ENCODE measurements around the gene OSBPL3. TPM values are rescaled to one million over a fixed set of nuclear protein-coding genes. Genes with fewer than 3 reads are reported as not detected.

The OSBPL3 gene
- polyA plus RNA-seq, 1 donor (not counting 4 experiments of a cell fraction or from before 2014, with no cell fraction given): 34.0 TPM

DNA sequence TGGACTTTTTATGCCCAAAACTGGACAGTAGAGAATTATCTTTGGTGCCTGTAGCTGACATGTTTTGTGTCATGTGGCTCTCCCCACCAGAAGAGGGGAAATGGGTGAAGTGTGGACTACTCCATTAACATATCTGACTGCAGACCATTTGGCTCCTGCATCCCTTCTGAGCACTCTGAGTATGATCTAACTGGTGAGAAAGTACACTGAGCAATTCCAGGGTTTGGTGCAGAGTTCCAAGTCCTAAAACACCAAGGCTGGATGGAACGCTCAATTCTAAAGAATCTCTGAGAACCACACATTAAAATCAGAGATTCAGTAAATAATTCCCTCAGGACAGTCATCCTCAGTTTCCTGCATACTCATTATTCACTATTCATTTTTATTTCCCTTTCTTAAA, 22.8 kb upstream of the OSBPL3 start:
- Histone ChIP-seq H3K4me2 (ENCODE audit: control insufficient read depth, extremely low read depth, insufficient read depth, low read depth, low read length) (no peak overlapping the region), H2AFZ (ENCODE audit: control insufficient read depth, low read length) (no peak overlapping the region)
- dilution Hi-C loops (cut with MboI; ENCODE audit: extremely low pct_ligation_motif_present, low sequenced_read_pairs): no loop called here

DNA sequence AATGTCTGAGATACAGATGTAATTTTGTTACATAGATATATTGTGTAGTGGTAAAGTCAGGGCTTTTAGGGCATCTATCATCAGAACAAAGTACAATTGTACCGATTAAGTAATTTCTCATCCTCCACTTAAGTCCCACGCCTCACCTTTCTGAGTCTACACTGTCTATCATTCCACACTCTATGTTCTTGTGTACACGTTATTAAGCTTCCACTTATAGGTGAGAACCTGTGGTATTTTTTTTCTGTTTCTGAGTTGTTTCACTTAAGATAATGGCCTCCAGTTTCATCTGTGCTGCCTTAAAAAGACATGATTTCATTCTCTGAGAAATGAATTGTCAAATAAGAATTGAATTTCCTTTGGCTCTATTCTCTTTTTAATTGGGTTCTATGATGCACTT, 15.5 kb upstream of the OSBPL3 start:
- H3K9me3 ChIP-seq (ENCODE audit: control insufficient read depth, low read depth, low read length): no peaks in the 10 kb centered on the region
- no peak overlapping the region for H2AFZ ChIP-seq (ENCODE audit: control insufficient read depth, low read length)
- H3K4me2 ChIP-seq (ENCODE audit: control insufficient read depth, extremely low read depth, insufficient read depth, low read depth, low read length): no peak overlapping the region
- no peaks in the 10 kb centered on the region for H3K9me1 ChIP-seq (ENCODE audit: control insufficient read depth, extremely low read depth, insufficient read depth, low read length)
- H3K36me3 ChIP-seq (ENCODE audit: control insufficient read depth in 2 of 2, extremely low read depth in 1 of 2, insufficient read depth in 2 of 2, low read length in 2 of 2): no peaks in the 10 kb centered on the region
- no peaks in the 10 kb centered on the region for H4K20me1 ChIP-seq (ENCODE audit: control insufficient read depth, extremely low read depth, insufficient read depth, low read length)
- no peaks in the 10 kb centered on the region for H3K79me2 ChIP-seq (ENCODE audit: control insufficient read depth, insufficient read depth, low read length)
- DNase-seq (ENCODE audit: low read depth, low spot score) (no peak), FAIRE-seq (no peak)
- no peaks in the 10 kb centered on the region for H3K27me3 ChIP-seq (ENCODE audit: control insufficient read depth, extremely low read depth, insufficient read depth, low read length)
- TF ChIP-seq CTCF (optimal IDR thresholded peaks at IDR 0.05 in 1 of 3, IDR thresholded peaks at IDR 0.05 in 1 of 3, conservative IDR thresholded peaks at IDR 0.05 in 1 of 3; ENCODE audit: extremely low read depth in 1 of 3, insufficient read depth in 2 of 3, low read length in 3 of 3) (no peak), EZH2 (IDR thresholded peaks at IDR 0.05; ENCODE audit: low read length) (no peak)
- no peak overlapping the region for H3K27ac ChIP-seq (ENCODE audit: control insufficient read depth, insufficient read depth, low read length)
- no peak overlapping the region for H3K4me3 ChIP-seq (ENCODE audit: control insufficient read depth in 2 of 3, extremely low read depth in 1 of 3, insufficient read depth in 2 of 3, low read depth in 1 of 3, low read length in 3 of 3)
- dilution Hi-C loops (cut with MboI; ENCODE audit: extremely low pct_ligation_motif_present, low sequenced_read_pairs): no loop called here
- no peaks in the 10 kb centered on the region for H3K4me1 ChIP-seq (ENCODE audit: control insufficient read depth, extremely low read depth, insufficient read depth, low read length)
- H3K9ac ChIP-seq (ENCODE audit: control insufficient read depth, extremely low read depth, insufficient read depth, low read length): no peak overlapping the region

More for the DNA sequence above, 22.8 kb upstream of the OSBPL3 start:
- H3K4me1 ChIP-seq (ENCODE audit: control insufficient read depth, extremely low read depth, insufficient read depth, low read length): no peaks in the 10 kb centered on the region
- no peaks in the 10 kb centered on the region for H3K9me1 ChIP-seq (ENCODE audit: control insufficient read depth, extremely low read depth, insufficient read depth, low read length)
- no peak overlapping the region for H3K27ac ChIP-seq (ENCODE audit: control insufficient read depth, insufficient read depth, low read length)
- no peaks in the 10 kb centered on the region for H3K79me2 ChIP-seq (ENCODE audit: control insufficient read depth, insufficient read depth, low read length)
- no peak overlapping the region for H3K4me3 ChIP-seq (ENCODE audit: control insufficient read depth in 2 of 3, extremely low read depth in 1 of 3, insufficient read depth in 2 of 3, low read depth in 1 of 3, low read length in 3 of 3)
- no peaks in the 10 kb centered on the region for H3K36me3 ChIP-seq (ENCODE audit: control insufficient read depth in 2 of 2, extremely low read depth in 1 of 2, insufficient read depth in 2 of 2, low read length in 2 of 2)
- no peaks in the 10 kb centered on the region for H4K20me1 ChIP-seq (ENCODE audit: control insufficient read depth, extremely low read depth, insufficient read depth, low read length)
- H3K9ac ChIP-seq (ENCODE audit: control insufficient read depth, extremely low read depth, insufficient read depth, low read length): no peak overlapping the region
- no peak for DNase-seq (ENCODE audit: low read depth, low spot score)
- no peak for FAIRE-seq
- H3K9me3 ChIP-seq (ENCODE audit: control insufficient read depth, low read depth, low read length): no peaks in the 10 kb centered on the region
- no peaks in the 10 kb centered on the region for H3K27me3 ChIP-seq (ENCODE audit: control insufficient read depth, extremely low read depth, insufficient read depth, low read length)
- no peak for TF ChIP-seq EZH2 (IDR thresholded peaks at IDR 0.05; ENCODE audit: low read length)
- no peak for TF ChIP-seq CTCF (optimal IDR thresholded peaks at IDR 0.05 in 1 of 3, IDR thresholded peaks at IDR 0.05 in 1 of 3, conservative IDR thresholded peaks at IDR 0.05 in 1 of 3; ENCODE audit: extremely low read depth in 1 of 3, insufficient read depth in 2 of 3, low read length in 3 of 3)
